Measurements from ENCODE around the gene PCDHGA3. TPM values are rescaled to one million over a fixed set of nuclear protein-coding genes. Genes with fewer than 3 reads are reported as not detected.
"Not testable (repeated sequence)": the region's sequence is repeated elsewhere in the genome, so short reads cannot be mapped to it uniquely, and the experiment has no call there.

PCDHGA3 gene
- total and polyA plus RNA-seq, 2 experiments from 2014 or later: 0.63 to 0.90 TPM

GRCh38 chr5:141384471-141385267 lies 41.0 kb downstream of the PCDHGA3 start:
- peaks cover 71% of the 10 kb centered on the region for H3K9me3 Mint-ChIP-seq
- H3K36me3 Mint-ChIP-seq (ENCODE audit: low read depth): peaks cover 59% of the 10 kb centered on the region
- H3K27me3 Mint-ChIP-seq (ENCODE audit: insufficient read depth, low read depth, poor library complexity): peaks cover 10% of the 10 kb centered on the region
- no peak overlapping the region for H3K4me3 Mint-ChIP-seq
- H3K27ac Mint-ChIP-seq: no peak overlapping the region
- H3F3A ChIP-seq (replicated peaks; ENCODE audit: low read depth): no peaks in the 10 kb centered on the region
- no peaks in the 10 kb centered on the region for H3K79me2 ChIP-seq (replicated peaks; ENCODE audit: insufficient read depth)
- H2AFZ ChIP-seq: no peak overlapping the region
- no peak for TF ChIP-seq CREB1 (CRISPR knock-in tag; IDR thresholded peaks at IDR 0.05; ENCODE audit: low read depth)
- TF ChIP-seq ETS1 (IDR thresholded peaks at IDR 0.05): no peak
- no peaks in the 10 kb centered on the region for H3K36me3 ChIP-seq (ENCODE audit: insufficient read depth)
- no peaks in the 10 kb centered on the region for H4K20me1 ChIP-seq (replicated peaks; ENCODE audit: insufficient read depth)
- no peak for ATAC-seq
- no peak for DNase-seq (ENCODE audit: low spot score)
- H3K9me2 ChIP-seq (ENCODE audit: insufficient read depth): no peaks in the 10 kb centered on the region
- no peak overlapping the region for H3K4me3 ChIP-seq
- H3K27ac ChIP-seq (ENCODE audit: low read depth): no peak overlapping the region
- 0 out of 2 replicates have a peak, but pooled peaks cover 5% of the 10 kb centered on the region for H3K4me1 ChIP-seq (ENCODE audit: insufficient read depth)
- no peak overlapping the region for H3K4me2 ChIP-seq
- peaks cover 7% of the 10 kb centered on the region; the same call in 1 of the 2 replicates for H3K27me3 ChIP-seq (ENCODE audit: insufficient read depth)
- H3K4me1 Mint-ChIP-seq: no peaks in the 10 kb centered on the region

- H2AFZ ChIP-seq; H3K27ac Mint-ChIP-seq; H3K27me3 ChIP-seq (ENCODE audit: insufficient read depth); H3K27ac ChIP-seq (ENCODE audit: low read depth); H4K20me1 ChIP-seq (replicated peaks; ENCODE audit: insufficient read depth); H3K36me3 ChIP-seq (ENCODE audit: insufficient read depth); H3K79me2 ChIP-seq (replicated peaks; ENCODE audit: insufficient read depth); H3K9me2 ChIP-seq (ENCODE audit: insufficient read depth); H3K27me3 Mint-ChIP-seq (ENCODE audit: insufficient read depth, low read depth, poor library complexity); H3K4me1 ChIP-seq (ENCODE audit: insufficient read depth); H3F3A ChIP-seq (replicated peaks; ENCODE audit: low read depth); H3K4me1 Mint-ChIP-seq: not testable (repeated sequence)
- peak; percentile 14; the same call in 1 of the 2 replicates for TF ChIP-seq POLR2AphosphoS5 (IDR thresholded peaks at IDR 0.05; ENCODE audit: low read depth)
- peak; percentile 72 to 75 for TF ChIP-seq CTCF (conservative IDR thresholded peaks at IDR 0.05; ENCODE audit: low read depth in 2 of 2)
- Histone ChIP-seq H3K4me2 (peak within 1 kb of the TSS; percentile 67), H3K4me3 (peak within 1 kb of the TSS; percentile 52)
- peak; percentile 81 for DNase-seq (ENCODE audit: low spot score)
- Mint-ChIP-seq H3K4me3 (peak within 1 kb of the TSS; percentile 72), H3K9me3 (peaks cover 89% of the 10 kb centered on the region), H3K36me3 (ENCODE audit: low read depth) (peaks cover 74% of the 10 kb centered on the region)
- ATAC-seq: peak; percentile 92
Measured at GRCh38 chr5:141387557-141388311, 44.1 kb downstream of the PCDHGA3 start, which contains the start of gene PCDHGB4. Gene PCDHGB4, plus strand, starts transcription at chr5:141387698. Its CDS starts 187 bp downstream, at chr5:141387885.

Data from GM23338 (cell line).